Small intestine (tissue), 7 donors: ENCODE data around the gene CCDC149. TPM values are rescaled to one million over a fixed set of nuclear protein-coding genes. Genes with fewer than 3 reads are reported as not detected.

Experiments used
- DNase-seq, 2 donors: peaks; one replicate each; pipeline versions ENCODE4 v3.0.0 to v3.0.0-alpha.2; 2013
- FAIRE-seq: peaks from 2 replicates; lab custom pipeline; 2012; peaks lifted over from hg19 to GRCh38; lab: Jason Lieb, UNC
- H3K27ac ChIP-seq, 3 donors: one replicate each; pipeline ENCODE4 v1.5.1; 2013; ENCODE audit warnings: low read length in 2 of 3, mild to moderate bottlenecking in 2 of 3, control low read depth in 1 of 3, inconsistent platforms in 1 of 3, low read depth in 1 of 3, moderate library complexity in 1 of 3
- H3K27me3 ChIP-seq, 3 donors: one replicate each; pipeline ENCODE4 v1.6.1; 2013; ENCODE audit warnings: low read length in 3 of 3, inconsistent platforms in 1 of 3; ENCODE audit not compliant: control insufficient read depth in 3 of 3, insufficient read depth in 3 of 3
- H3K36me3 ChIP-seq, 3 donors: one replicate each; pipeline ENCODE4 v1.6.1; 2013; ENCODE audit warnings: low read length in 3 of 3, inconsistent platforms in 1 of 3, low read depth in 1 of 3, mild to moderate bottlenecking in 1 of 3, moderate library complexity in 1 of 3; ENCODE audit not compliant: control insufficient read depth in 3 of 3, insufficient read depth in 2 of 3
- H3K4me1 ChIP-seq, 3 donors: one replicate each; pipeline ENCODE4 v1.6.1; 2013; ENCODE audit warnings: low read length in 2 of 3, inconsistent platforms in 1 of 3, low read depth in 1 of 3, mild to moderate bottlenecking in 1 of 3, moderate library complexity in 1 of 3; ENCODE audit not compliant: control insufficient read depth in 3 of 3, insufficient read depth in 2 of 3
- H3K4me3 ChIP-seq, 3 donors: one replicate each; pipeline ENCODE4 v1.5.1; 2013; ENCODE audit warnings: low read length in 3 of 3, control low read depth in 1 of 3, inconsistent platforms in 1 of 3, low read depth in 1 of 3, mild to moderate bottlenecking in 1 of 3, moderate library complexity in 1 of 3
- H3K9me3 ChIP-seq, 2 donors: one replicate each; pipeline ENCODE4 v1.6.1; 2013; ENCODE audit warnings: low read depth in 1 of 2, low read length in 1 of 2; ENCODE audit not compliant: control insufficient read depth in 2 of 2, insufficient read depth in 1 of 2
- WGBS, 3 donors: extraction: QIAGEN DNeasy Blood & Tissue Kit; methylation state at CpG; one replicate each; pipeline ENCODE4 v1.1.7; 2013; 5-methylcytosine and 5-hydroxymethylcytosine counted together
- polyA plus RNA-seq, 4 donors: library from polyadenylated mRNA; stranded (reverse) in 3 of 4; unstranded in 1 of 4; fragments of 200-250 nt in 3 of 4; fragments of 120-200 nt in 1 of 4; gene quantifications; one replicate each; pipeline versions ENCODE4 v1.2.1 to v1.2.3, GENCODE V29; 2013
- donor health status: healthy with polysubstance abuse.
- donor health status: control.
- donor health status: control.
- donor health status: Bipolar disorder and iron deficiency.
- donor health status: healthy.

CCDC149 gene
- polyA plus RNA-seq, 4 donors: 2.2 to 13.2 (median 5.2) TPM

- Histone ChIP-seq H3K27me3 (no peaks in the 10 kb centered on the region), H3K9me3 (no peaks in the 10 kb centered on the region), H3K36me3 (peaks cover 0 to 14% (median 3%) of the 10 kb centered on the region in 3 donors), H3K4me1 (no peaks in the 10 kb centered on the region), H3K4me3 (no peak overlapping the region), H3K27ac (no peak overlapping the region)
- FAIRE-seq (no peak), DNase-seq (no peak)
- WGBS, 3 donors: 89 to 90% (median 89%) methylated on average over 7 of the region's 7 CpGs
These were observed 88.1 kb downstream of the CCDC149 start for GRCh38 chr4:24824720-24825119.

DNA sequence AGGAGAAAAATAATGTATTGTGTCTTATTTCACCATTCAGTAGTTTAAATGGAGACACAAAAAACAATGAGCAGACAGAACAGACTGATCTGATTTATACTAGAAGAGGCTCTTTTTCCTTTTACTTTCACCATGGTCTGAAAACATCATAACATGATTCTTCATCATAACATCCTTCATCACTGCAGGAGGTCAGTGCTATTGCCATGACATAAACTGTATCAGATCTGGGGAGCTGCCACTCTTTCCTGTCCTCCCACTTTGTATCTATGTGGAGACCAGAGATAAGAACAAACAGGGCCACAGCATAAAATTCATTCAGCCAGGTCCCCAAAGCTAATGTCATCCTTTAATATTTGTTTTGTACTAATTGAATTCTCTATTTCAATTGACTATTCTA is 92.3 kb downstream of the CCDC149 start:
- H3K4me3 ChIP-seq: no peak overlapping the region
- no peaks in the 10 kb centered on the region for H3K9me3 ChIP-seq
- H3K27ac ChIP-seq: no peak overlapping the region
- FAIRE-seq (no peak), DNase-seq (no peak)
- peaks cover 0 to 18% (median 4%) of the 10 kb centered on the region in 3 donors for H3K36me3 ChIP-seq
- H3K4me1 ChIP-seq: no peaks in the 10 kb centered on the region
- H3K27me3 ChIP-seq: no peaks in the 10 kb centered on the region

DNA sequence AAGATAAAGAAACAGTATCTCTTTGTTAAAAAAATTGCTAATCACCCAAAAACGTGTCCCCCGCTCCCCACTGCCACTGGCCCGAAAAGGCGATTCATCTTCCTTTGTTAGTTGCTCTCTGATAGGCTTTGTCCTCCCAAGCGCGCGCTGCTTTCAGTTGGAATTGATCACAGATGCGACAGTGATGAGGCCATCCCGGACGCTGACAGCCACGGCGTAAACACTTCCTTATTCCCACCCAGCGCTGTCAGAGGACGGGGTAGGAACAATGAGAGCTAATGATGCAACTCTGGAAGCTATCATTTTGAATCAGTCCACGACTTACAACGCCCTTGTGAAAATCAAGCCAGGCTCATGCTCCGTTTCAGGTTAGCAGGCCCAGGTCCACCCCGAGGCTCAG is 96.0 kb downstream of the CCDC149 start:
- no peaks in the 10 kb centered on the region for H3K9me3 ChIP-seq
- H3K27ac ChIP-seq: no peak overlapping the region
- 90 to 94% (median 90%) methylated on average over 18 of the region's 18 CpGs for WGBS, 3 donors
- no peaks in the 10 kb centered on the region for H3K27me3 ChIP-seq
- H3K4me3 ChIP-seq: no peak overlapping the region
- H3K4me1 ChIP-seq: no peaks in the 10 kb centered on the region
- DNase-seq (no peak), FAIRE-seq (no peak)
- H3K36me3 ChIP-seq: peaks cover 0 to 21% (median 4%) of the 10 kb centered on the region in 3 donors

- Histone ChIP-seq H3K36me3 (peaks cover 0 to 15% (median 5%) of the 10 kb centered on the region in 3 donors), H3K9me3 (no peaks in the 10 kb centered on the region), H3K4me1 (no peaks in the 10 kb centered on the region), H3K4me3 (no peak overlapping the region), H3K27ac (no peak overlapping the region), H3K27me3 (no peaks in the 10 kb centered on the region)
- no peak for DNase-seq
- 81 to 92% (median 85%) methylated on average over 2 of the region's 2 CpGs for WGBS, 3 donors
- no peak for FAIRE-seq
These were observed 99.1 kb downstream of the CCDC149 start for GRCh38 chr4:24813732-24814131.

DNA sequence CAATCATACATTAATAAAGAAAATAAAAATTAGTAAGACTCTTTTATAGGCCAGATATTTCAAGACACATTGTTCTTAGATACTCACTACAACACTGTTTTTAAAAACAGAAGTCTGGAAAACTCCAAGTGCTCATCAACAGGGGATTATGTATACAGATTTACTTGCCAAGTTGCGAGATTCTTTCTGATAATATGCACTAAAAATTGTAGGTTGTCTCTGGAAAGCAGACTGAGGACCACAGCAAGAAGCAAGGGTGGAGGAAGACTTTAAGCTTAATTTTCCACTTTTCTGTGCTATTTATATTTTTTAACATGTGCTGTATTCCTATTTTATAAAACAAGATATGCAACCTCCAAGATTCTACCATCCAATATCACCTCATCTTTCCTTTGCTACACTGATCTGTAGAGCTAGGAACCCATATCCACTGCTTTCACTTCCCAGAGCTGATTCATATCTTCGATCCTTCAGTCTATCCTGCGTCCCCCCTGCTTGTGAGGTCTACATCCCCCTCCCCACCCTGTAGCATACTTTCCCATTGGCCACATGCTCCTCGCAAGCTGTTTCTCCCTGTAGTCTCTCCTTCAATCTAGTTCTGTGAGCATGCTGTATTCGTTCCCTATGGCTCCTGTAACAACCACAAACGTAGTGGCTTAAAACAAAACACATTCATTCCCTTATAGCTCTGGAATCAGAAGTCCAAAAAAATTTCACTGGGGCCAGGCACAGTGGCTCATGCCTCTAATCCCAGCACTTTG is 101.8 kb downstream of the CCDC149 start:
- Histone ChIP-seq H3K9me3 (no peaks in the 10 kb centered on the region), H3K27me3 (no peaks in the 10 kb centered on the region), H3K27ac (no peak overlapping the region), H3K4me3 (no peak overlapping the region), H3K36me3 (peaks cover 0 to 18% (median 6%) of the 10 kb centered on the region in 3 donors), H3K4me1 (no peaks in the 10 kb centered on the region)
- FAIRE-seq (no peak), DNase-seq (no peak)
- WGBS, 3 donors: 86 to 89% (median 87%) methylated on average over 6 of the region's 6 CpGs

GRCh38 chr4:24809815-24810405 is 102.9 kb downstream of the CCDC149 start:
- FAIRE-seq (no peak), DNase-seq (no peak)
- Histone ChIP-seq H3K36me3 (peaks cover 0 to 18% (median 6%) of the 10 kb centered on the region in 3 donors), H3K4me3 (no peak overlapping the region), H3K27ac (no peak overlapping the region), H3K27me3 (no peaks in the 10 kb centered on the region), H3K4me1 (no peaks in the 10 kb centered on the region), H3K9me3 (no peaks in the 10 kb centered on the region)
- 87 to 95% (median 95%) methylated on average over 6 of the region's 6 CpGs for WGBS, 3 donors

DNA sequence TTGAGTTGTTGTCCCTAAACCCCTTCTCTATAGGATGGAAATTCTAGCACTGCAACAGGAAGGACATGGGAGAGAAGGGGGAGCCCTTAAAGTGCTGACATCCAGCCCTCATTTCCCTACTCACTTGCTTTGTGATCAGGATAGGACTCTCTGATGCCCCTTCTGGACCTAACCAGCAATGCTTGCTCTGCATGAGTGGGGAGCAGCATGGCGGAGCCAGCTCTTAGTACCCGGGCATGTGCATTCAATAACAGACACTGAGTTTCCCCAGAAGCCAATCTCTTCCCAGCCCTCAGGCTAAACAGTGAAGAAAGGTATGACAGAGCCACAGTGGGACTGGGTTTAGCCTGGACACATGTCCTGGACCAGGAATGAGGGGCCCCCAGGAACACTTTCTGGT is 103.5 kb downstream of the CCDC149 start:
- Histone ChIP-seq H3K4me3 (no peak overlapping the region), H3K36me3 (peaks cover 0 to 16% (median 6%) of the 10 kb centered on the region in 3 donors), H3K27me3 (no peaks in the 10 kb centered on the region), H3K4me1 (no peaks in the 10 kb centered on the region), H3K27ac (no peak overlapping the region), H3K9me3 (no peaks in the 10 kb centered on the region)
- WGBS, 3 donors: 86 to 93% (median 92%) methylated on average over 2 of the region's 2 CpGs
- FAIRE-seq: no peak
- no peak for DNase-seq

GRCh38 chr4:24808955-24809354 is 103.9 kb downstream of the CCDC149 start:
- Histone ChIP-seq H3K4me3 (no peak overlapping the region), H3K9me3 (no peaks in the 10 kb centered on the region), H3K27ac (no peak overlapping the region), H3K4me1 (no peaks in the 10 kb centered on the region), H3K36me3 (peaks cover 0 to 15% (median 6%) of the 10 kb centered on the region in 3 donors), H3K27me3 (no peaks in the 10 kb centered on the region)
- no peak for FAIRE-seq
- 76 to 91% (median 85%) methylated on average over 6 of the region's 6 CpGs for WGBS, 3 donors
- DNase-seq: no peak
